H1 (cell line): ENCODE measurements around the gene KIAA1328.

Source experiments
- ASH2L ChIP-seq: fragments of 200-600, 300-600 bp; sonication (generic); IDR thresholded peaks from one replicate; pipeline ENCODE4 v1.7.1; 2017; ENCODE audit warnings: low read length
- CREB1 ChIP-seq: IDR thresholded peaks from 2 replicates; pipeline ENCODE4 v1.6.1; 2012; ENCODE audit warnings: inconsistent platforms
- EZH2 ChIP-seq: fragments of 200-600 bp; sonication (generic); IDR thresholded peaks from 2 replicates; pipeline ENCODE4 v1.7.1; 2012; ENCODE audit warnings: low read depth, mild to moderate bottlenecking, moderate library complexity, low read length, inconsistent platforms; ENCODE audit not compliant: severe bottlenecking
- FOSL1 ChIP-seq: IDR thresholded peaks from 2 replicates; pipeline ENCODE4 v1.6.1; 2011; ENCODE audit warnings: mild to moderate bottlenecking, low read depth, low read length, moderate library complexity; ENCODE audit not compliant: insufficient read depth
- GABPA ChIP-seq: IDR thresholded peaks from 2 replicates; pipeline ENCODE4 v1.6.1; 2011; ENCODE audit warnings: mild to moderate bottlenecking, low read length, moderate library complexity, borderline replicate concordance; ENCODE audit not compliant: insufficient read depth
- GTF2F1 ChIP-seq: IDR thresholded peaks from 2 replicates; pipeline ENCODE4 v1.6.1; 2012; ENCODE audit warnings: low read depth, low read length, improper control_type of control experiment, borderline replicate concordance
- POLR2A ChIP-seq, 2 experiments: IDR thresholded peaks; 1 replicate in 1 of 2; 2 replicates in 1 of 2; pipeline ENCODE4 v1.6.1; 2011; ENCODE audit warnings: low read depth in 2 of 2, low read length in 2 of 2, mild to moderate bottlenecking in 2 of 2; ENCODE audit errors: control extremely low read depth in 1 of 2
- POLR2AphosphoS5 ChIP-seq: IDR thresholded peaks from 2 replicates; pipeline ENCODE4 v1.6.1; 2011; ENCODE audit warnings: low read depth, low read length
- SIN3A ChIP-seq, 2 experiments: IDR thresholded peaks in 1 of 2; conservative IDR thresholded peaks in 1 of 2; 2 replicates each; pipeline ENCODE4 v1.6.1; 2011 to 2012; ENCODE audit warnings: low read length in 2 of 2, improper control_type of control experiment in 1 of 2, low read depth in 1 of 2, mild to moderate bottlenecking in 1 of 2
- SIX5 ChIP-seq: IDR thresholded peaks from 2 replicates; pipeline ENCODE4 v1.6.1; 2011; ENCODE audit warnings: mild to moderate bottlenecking, low read depth, low read length
- TBP ChIP-seq: IDR thresholded peaks from 2 replicates; pipeline ENCODE4 v1.6.1; 2011; ENCODE audit warnings: low read depth, low read length, improper control_type of control experiment
- TF ChIP-seq, protein P1 (sequence below), 3 experiments: IDR thresholded peaks; 1 replicate in 2 of 3; 2 replicates in 1 of 3; pipeline versions ENCODE4 v1.5.1 to v1.6.1; 2011; ENCODE audit warnings: low read length in 3 of 3, mild to moderate bottlenecking in 3 of 3, inconsistent platforms in 2 of 3, low read depth in 1 of 3, moderate library complexity in 1 of 3; ENCODE audit not compliant: insufficient read depth in 1 of 3; ENCODE audit errors: control extremely low read depth in 1 of 3

DNA sequence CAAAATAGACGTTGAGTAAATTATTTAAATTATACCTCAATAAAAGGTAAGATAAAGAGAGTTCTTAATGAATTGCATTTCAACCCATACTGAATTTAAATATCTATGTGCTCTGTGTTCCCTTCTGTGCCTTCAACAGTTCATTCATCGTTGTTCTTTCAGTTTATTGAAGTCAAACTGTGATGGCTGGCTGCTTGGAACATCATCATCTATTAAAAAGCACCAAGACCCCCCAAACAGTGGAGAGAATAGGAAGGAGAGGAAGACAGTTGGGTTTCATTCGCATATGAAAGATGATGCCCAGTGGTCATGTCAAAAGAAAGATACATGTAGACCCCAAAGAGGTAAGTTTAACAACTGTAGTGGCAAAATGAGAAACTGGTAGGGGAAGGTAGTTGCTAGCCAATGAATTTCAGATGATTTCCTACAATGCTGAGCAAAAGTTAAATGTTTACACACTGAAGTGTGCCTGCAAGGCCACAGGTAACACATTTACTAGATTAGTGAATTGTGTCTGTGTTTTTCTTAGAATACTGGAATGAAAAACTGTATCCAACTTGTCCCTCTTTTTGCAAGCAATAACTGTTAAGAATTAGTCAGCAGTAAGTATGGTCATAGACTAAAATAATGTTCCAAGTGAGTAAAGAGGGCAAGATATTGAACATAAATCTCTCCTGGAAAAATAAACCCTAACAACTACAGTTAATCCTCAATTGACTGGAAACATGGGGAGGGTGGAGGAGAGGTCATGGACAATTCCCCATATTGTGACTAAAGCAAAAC lies 331.3 kb downstream of the KIAA1328 start:
- TF ChIP-seq ASH2L (no peak), GTF2F1 (no peak), POLR2AphosphoS5 (no peak), FOSL1 (no peak), SIN3A (conservative IDR thresholded peaks at IDR 0.05 in 1 of 2, IDR thresholded peaks at IDR 0.05 in 1 of 2; ENCODE audit: low read depth in 1 of 2, low read length in 2 of 2) (no peak), GABPA (no peak), SIX5 (no peak), POLR2A (IDR thresholded peaks at IDR 0.05; ENCODE audit: control extremely low read depth in 1 of 2, low read depth in 2 of 2, low read length in 2 of 2) (no peak), EZH2 (no peak), TBP (no peak), CREB1 (no peak)
- TF ChIP-seq, protein P1, sequence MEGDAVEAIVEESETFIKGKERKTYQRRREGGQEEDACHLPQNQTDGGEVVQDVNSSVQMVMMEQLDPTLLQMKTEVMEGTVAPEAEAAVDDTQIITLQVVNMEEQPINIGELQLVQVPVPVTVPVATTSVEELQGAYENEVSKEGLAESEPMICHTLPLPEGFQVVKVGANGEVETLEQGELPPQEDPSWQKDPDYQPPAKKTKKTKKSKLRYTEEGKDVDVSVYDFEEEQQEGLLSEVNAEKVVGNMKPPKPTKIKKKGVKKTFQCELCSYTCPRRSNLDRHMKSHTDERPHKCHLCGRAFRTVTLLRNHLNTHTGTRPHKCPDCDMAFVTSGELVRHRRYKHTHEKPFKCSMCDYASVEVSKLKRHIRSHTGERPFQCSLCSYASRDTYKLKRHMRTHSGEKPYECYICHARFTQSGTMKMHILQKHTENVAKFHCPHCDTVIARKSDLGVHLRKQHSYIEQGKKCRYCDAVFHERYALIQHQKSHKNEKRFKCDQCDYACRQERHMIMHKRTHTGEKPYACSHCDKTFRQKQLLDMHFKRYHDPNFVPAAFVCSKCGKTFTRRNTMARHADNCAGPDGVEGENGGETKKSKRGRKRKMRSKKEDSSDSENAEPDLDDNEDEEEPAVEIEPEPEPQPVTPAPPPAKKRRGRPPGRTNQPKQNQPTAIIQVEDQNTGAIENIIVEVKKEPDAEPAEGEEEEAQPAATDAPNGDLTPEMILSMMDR (IDR thresholded peaks at IDR 0.05; ENCODE audit: control extremely low read depth in 1 of 3, insufficient read depth in 1 of 3, low read depth in 1 of 3, low read length in 3 of 3): no peak
